GM18517 (cell line): ENCODE results near the gene ARFIP1.
"Not testable (repeated sequence)": the region's sequence is repeated elsewhere in the genome, so short reads cannot be mapped to it uniquely, and the experiment has no call there.

ENCODE experiments used
- ATAC-seq: cut with Tn5 transposase; IDR thresholded peaks from one replicate; pipeline ENCODE4 v1.9.1; 2021; ENCODE audit warnings: mild to moderate bottlenecking, moderate library complexity; ENCODE audit not compliant: unreplicated experiment

The ARFIP1 gene, protein sequence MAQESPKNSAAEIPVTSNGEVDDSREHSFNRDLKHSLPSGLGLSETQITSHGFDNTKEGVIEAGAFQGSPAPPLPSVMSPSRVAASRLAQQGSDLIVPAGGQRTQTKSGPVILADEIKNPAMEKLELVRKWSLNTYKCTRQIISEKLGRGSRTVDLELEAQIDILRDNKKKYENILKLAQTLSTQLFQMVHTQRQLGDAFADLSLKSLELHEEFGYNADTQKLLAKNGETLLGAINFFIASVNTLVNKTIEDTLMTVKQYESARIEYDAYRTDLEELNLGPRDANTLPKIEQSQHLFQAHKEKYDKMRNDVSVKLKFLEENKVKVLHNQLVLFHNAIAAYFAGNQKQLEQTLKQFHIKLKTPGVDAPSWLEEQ

GRCh38 chr4:152779513-152780266, at the start of gene ARFIP1, which contains the start of gene TIGD4:
TSS of gene ARFIP1 (plus strand) at chr4:152779954. CDS start at chr4:152829634, 49,680 bp downstream.
TSS of gene TIGD4 (minus strand) at chr4:152779730. CDS start at chr4:152771004, 8,726 bp downstream.
- peak; percentile 92 for ATAC-seq

DNA sequence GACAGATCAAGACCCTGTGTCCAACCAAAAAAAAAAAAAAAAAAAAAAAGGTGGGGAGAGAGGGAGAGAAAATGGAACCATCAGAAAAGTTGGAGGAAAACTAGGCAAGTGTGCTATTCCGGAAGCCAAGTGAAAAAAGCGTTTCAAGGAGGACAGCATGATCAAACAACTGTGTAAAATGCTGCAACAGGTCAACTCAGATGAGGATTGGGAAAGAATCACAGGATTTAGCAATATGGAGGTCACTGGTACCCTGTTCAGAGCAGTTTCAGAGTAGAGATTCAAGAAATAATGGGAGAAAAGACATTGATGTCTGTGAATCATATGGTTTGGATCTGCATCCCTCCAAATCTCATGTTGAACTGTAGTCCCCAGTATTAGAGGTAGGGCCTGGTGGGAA, 47.8 kb upstream of the ARFIP1 start:
- no peak for ATAC-seq

DNA sequence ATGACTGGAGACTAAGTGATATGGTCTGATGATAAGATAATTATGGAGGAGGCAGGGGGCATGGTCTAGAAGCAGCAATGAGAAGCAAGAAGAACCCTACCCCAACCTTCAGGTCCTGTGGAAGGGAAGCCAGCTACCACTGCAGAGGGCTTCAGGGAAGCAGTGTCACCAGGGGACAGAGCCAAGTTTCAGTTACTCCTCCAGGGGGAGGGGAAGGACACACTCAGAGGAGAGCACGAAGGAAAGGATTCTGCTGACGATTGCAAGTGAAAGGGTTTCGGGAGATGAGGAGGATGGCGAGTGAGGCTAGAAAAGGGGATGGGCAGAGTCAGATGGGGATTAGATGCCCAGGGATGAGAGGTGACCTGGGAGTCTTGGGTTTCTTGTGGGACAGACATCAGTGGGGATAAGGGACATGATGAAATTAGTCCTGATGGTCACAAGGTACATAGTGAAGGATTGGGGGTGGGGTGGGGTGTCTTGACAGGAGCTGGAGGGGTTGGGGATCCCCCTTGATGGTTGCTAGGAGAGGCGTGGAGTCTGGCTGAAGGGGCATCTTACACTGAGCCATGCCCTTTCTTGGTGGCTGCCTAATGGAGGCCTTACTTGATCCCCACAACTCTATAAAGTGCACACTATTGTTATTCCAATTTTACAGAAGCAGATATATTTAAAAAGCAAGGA, 45.6 kb upstream of the ARFIP1 start:
- no peak for ATAC-seq

DNA sequence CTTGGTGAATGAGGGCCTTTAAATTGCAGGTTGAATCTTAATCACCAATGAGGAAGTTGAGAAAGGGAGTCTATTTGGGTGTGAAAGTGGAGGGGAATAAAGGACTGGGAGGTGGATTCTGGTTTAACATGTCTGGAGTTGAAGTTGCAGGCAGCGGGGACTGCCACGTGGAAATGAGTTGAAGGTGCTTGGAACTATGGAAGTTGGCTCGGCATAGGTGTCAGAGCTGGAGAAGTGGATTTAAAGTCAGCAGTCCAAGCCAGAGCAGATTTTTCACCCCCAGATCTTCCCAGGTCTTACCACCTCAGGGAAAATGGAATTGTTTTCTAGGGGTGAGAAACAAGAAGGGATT, 45.1 kb upstream of the ARFIP1 start:
- no peak for ATAC-seq

GRCh38 chr4:152735396-152735859, 44.3 kb upstream of the ARFIP1 start:
- ATAC-seq, result no peak

DNA sequence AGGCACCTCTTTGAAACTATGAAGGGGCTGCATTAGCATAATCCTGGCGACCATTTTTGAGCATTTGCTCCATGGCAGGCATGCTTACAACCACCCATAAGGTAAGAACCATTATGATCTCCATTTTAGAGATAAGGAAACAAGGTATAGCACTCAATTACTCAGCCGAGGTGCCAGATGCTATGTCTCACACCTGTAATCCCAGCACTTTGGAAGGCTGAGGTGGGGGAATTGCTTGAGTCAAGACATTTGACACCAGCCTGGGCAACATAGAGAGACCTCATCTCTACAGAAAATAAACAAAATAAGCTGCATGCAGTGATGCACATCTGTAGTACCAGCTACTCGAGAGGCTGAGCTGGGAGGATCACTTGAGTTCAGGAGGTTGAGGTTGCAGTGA, 43.8 kb upstream of the ARFIP1 start:
- ATAC-seq, result no peak

DNA sequence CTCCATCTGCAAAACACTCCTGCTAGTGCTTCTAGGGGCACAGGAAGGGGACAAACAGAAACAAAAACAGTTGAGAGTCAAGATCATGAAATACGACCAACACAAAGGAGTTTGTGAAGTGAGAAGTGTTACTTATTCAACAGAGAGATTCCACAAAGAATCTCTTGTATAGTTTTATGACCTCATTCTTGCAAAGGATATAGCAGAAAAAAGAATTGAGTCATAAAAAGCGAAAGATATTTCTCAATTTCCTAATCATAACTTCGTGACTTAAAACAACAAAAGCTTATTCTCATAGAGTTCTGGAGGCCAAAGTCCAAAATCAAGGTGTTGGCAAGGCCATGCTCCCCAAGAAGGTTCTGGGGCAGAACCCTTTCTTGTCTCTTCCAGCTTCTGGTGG, 40.9 kb upstream of the ARFIP1 start:
- ATAC-seq, result no peak

DNA sequence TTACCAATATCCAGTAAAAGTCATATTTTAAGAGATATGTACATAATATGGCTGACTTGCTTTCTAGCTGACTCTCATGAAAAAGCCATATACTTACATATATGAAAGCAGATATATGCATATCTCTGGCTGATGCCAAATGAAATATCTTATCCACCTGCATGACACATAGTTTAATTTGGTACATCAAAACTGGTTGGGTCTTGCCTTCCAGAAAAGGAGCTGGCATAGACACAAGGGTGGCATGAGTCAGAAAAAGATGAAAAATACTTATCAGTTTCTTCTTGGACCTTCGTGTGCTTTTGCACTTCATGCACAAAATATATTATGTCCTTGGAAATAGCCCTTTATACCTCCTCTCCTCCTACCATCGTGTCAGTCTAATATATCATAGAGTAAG, 32.3 kb upstream of the ARFIP1 start:
- no peak for ATAC-seq

GRCh38 chr4:152748619-152749018, 31.1 kb upstream of the ARFIP1 start:
- ATAC-seq, result no peak

- ATAC-seq, result no peak
Observed at GRCh38 chr4:152763796-152764195, 16.0 kb upstream of the ARFIP1 start.

DNA sequence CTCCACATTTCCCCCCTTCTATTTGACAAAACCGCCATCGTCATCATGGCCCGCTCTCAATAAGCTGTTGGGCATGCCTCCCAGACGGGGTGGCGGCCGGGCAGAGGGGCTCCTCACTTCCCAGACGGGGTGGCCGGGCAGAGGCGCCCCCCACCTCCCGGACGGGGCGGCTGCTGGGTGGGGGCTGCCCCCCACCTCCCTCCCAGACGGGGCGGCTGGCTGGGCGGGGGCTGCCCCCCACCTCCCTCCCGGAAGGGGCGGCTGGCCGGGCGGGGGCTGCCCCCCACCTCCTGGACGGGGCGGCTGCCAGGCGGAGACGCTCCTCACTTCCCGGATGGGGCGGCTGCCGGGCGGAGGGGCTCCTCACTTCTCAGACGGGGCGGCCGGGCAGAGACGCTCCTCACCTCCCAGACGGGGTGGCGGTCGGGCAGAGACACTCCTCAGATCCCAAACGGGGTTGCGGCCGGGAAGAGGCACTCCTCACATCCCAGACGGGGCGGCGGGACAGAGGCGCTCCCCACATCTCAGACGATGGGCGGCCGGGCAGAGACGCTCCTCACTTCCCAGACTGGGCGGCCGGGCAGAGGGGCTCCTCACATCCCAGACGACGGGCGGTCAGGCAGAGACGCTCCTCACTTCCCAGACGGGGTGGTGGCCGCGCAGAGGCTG, 14.6 kb upstream of the ARFIP1 start:
- not testable (repeated sequence) for ATAC-seq

DNA sequence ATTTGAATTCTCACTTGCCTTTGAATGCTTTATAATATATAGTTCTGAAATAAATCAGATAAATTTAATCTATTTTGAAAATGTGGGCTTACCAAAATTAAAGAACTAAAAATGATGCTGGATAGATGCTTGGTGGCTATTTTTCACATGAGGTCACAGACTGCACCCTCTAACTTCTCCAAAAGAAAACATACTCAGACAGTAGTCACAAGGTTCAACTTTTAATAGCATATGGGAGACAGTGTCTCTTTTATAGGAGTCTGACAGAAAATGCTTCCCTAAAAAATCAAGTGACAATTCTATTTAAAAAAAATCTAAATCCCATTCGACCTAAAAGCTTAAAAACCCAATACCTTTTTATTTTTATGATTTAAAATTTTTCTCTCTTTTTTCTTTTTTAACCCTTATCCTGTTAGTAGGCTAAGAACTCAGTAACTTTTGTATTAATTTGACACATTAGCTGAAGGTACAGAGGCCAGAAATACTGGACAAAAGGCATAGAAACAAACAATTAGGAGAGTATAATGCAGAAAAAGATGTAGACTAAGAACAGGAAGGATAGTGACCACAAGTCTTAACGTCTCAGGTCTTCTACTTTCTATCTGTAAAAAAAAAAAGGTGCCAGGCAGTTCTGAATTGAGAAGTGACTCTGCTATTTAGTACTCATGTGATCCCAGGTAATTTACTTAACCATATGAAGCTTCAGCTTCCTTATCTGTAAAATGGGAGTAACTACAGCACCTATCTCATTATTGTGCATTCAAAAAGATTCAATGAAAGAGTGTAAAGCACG, 7.8 kb upstream of the ARFIP1 start:
- no peak for ATAC-seq

- no peak for ATAC-seq
Observed at GRCh38 chr4:152773339-152773738, 6.4 kb upstream of the ARFIP1 start.

- ATAC-seq, result no peak
Observed at GRCh38 chr4:152773953-152774352, 5.8 kb upstream of the ARFIP1 start.

DNA sequence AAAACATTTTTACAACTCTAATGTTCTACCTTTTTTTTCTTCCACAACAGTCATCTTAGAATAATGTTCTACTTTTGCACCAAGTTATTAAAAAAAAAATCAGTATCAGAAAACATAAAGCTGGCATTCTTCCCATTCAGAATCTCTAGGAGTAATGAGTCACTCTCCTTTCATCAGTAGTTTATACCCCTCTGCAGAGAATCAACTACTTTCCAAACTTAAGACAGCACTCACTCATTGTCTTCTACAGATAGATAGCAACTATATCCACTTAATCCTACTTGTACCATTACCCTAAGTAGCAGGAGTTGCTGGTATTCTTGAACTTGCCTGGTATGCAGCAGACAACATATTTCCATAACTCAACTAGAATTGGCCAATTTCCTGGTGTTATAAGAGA, 3.4 kb upstream of the ARFIP1 start:
- no peak for ATAC-seq

GRCh38 chr4:152777488-152777887, 2.3 kb upstream of the ARFIP1 start:
- no peak for ATAC-seq

- ATAC-seq, result no peak
Observed at GRCh38 chr4:152778656-152779512, 870 bp upstream of the ARFIP1 start.

DNA sequence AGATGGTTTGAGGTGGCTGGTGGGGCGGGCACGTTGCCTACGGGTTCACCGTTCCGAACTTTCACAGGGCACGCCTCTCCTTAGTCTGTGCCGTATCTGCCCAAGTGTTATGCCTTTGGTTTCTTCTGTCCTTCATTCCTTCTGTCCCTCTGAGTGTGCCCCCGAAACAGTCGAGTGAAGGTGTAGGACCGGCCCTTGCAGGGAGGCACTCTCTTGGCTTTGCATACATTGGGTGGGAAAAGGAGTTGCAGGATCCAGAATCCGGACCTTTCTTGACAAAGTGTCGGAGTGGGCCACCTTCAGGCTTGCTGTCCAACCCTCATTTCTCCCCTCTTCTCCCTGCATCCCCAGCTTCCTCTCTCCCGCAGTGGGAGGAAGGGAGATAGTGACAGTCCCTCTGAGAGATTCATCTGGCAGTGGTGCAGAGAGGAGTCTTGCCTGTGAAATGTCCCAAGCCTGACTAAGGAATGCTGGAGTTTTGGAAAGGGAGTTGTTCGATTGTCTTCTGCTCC, 569 bp downstream of the ARFIP1 start:
- ATAC-seq, result no peak
